ENCODE data around the gene LGR5. TPM values are rescaled to one million over a fixed set of nuclear protein-coding genes. Genes with fewer than 3 reads are reported as not detected.

Gene LGR5
- total and polyA plus RNA-seq, 10 of the 15 experiments (the other 5 are each of a cell fraction or from before 2014, with no cell fraction given): 2.1 TPM; not detected in 9

DNA sequence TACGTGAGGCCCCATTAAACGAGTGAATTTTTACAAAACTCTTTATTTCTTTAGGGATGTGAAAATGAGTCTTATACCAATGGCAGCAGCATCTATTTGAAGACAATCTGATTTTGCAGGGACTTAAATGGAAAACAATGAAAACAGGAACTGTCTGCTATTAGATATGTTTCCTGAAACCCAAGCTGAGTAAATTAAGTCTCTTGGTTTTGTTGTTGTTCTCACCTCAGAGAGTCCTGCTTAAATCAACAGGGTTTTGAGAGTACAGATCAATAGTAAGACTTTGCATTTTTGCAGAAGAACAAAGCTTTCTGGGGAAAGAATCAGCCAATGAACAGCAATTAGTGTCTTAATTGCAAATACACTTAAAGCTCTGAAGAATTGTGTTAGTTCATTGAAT is 39.1 kb upstream of the LGR5 start:
- SMC1A ChIA-PET (ENCODE audit: uncharacterized antibody, unreplicated experiment): interaction anchor here (1.4 kb wide), 1 partner anchor 347 kb away, joined by 4 read pairs; no protein-coding TSS in a partner anchor
- intact Hi-C loops (cut with micrococcal nuclease; ENCODE audit: unreplicated experiment): no loop called here
- H2AFZ ChIP-seq (ENCODE audit: control insufficient read depth, low read depth, low read length): no peak overlapping the region
- H3K9me3 ChIP-seq (replicated peaks; ENCODE audit: control insufficient read depth, insufficient read depth, low read length): no peaks in the 10 kb centered on the region
- H3K27ac ChIP-seq (ENCODE audit: control insufficient read depth, insufficient read depth): no peak overlapping the region
- H3K79me2 ChIP-seq (ENCODE audit: control insufficient read depth, insufficient read depth, low read length): no peaks in the 10 kb centered on the region
- H3K4me3 ChIP-seq: no peak overlapping the region
- H3K9ac ChIP-seq (ENCODE audit: control insufficient read depth, insufficient read depth, low read length): no peak overlapping the region
- in situ Hi-C loops (cut with MboI): no loop called here
- DNase-seq (ENCODE audit: low read depth, low spot score) (no peak), FAIRE-seq (no peak), ATAC-seq (peak; percentile 30; the same call in 1 of the 3 replicates)
- H3K4me2 ChIP-seq (ENCODE audit: control insufficient read depth, insufficient read depth): no peak overlapping the region
- CTCF ChIA-PET: interaction anchor here (1.0 to 2.1 kb wide), 2 partner anchors 8 to 358 kb away, joined by 3 to 13 read pairs; no protein-coding TSS in a partner anchor
- BruUV-seq (replicated peaks): no TSS peak
- TF ChIP-seq SPI1 (IDR thresholded peaks at IDR 0.05; ENCODE audit: borderline replicate concordance, insufficient read depth, low read depth, low read length) (peak; percentile 33; the same call in 1 of the 2 replicates), ZNF207 (IDR thresholded peaks at IDR 0.05; ENCODE audit: borderline replicate concordance) (no peak), FOS (IDR thresholded peaks at IDR 0.05; ENCODE audit: borderline replicate concordance, extremely low read depth, insufficient read length) (no peak)
- no peaks in the 10 kb centered on the region for H3K4me1 ChIP-seq (ENCODE audit: control insufficient read depth, insufficient read depth, low read length)
- no peaks in the 10 kb centered on the region for H4K20me1 ChIP-seq (ENCODE audit: control insufficient read depth, insufficient read depth)
- H3K27me3 ChIP-seq (replicated peaks in 1 of 2; ENCODE audit: control insufficient read depth in 2 of 2, insufficient read depth in 2 of 2, low read length in 1 of 2): no peaks in the 10 kb centered on the region
- RAD21 ChIA-PET (ENCODE audit: unreplicated experiment): interaction anchor here (0.9 kb wide), 1 partner anchor 9 kb away, joined by 3 read pairs; no protein-coding TSS in a partner anchor
- POLR2A ChIA-PET: no interaction called here
- no peaks in the 10 kb centered on the region for H3K36me3 ChIP-seq (ENCODE audit: control insufficient read depth in 2 of 2, insufficient read depth in 2 of 2, low read length in 1 of 2)
- 25% methylated on average over 2 of the region's 2 CpGs for WGBS (ENCODE audit: insufficient coverage, insufficient replicate concordance, low lambda C conversion rate, missing lambda C conversion rate)

DNA sequence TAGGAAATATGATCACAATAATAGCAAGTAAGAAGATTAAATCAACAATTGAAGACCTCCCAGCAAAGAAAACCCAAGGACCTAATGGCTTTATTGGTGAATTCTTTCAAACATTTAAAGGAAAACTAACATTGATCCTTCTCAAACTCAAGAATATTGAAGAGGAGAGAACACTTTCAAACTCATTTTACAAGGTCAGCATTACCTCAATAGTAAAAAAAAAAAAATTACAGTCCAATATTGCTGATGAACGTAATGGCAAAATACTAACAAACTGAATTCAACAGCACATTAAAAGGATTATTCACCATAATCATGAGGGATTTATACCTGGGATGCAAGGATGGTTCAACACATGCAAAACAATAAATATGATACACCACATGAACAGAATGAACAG is 33.7 kb upstream of the LGR5 start:
- Histone ChIP-seq H3K4me3 (no peak overlapping the region), H3K36me3 (ENCODE audit: control insufficient read depth in 2 of 2, insufficient read depth in 2 of 2, low read length in 1 of 2) (no peaks in the 10 kb centered on the region), H2AFZ (ENCODE audit: control insufficient read depth, low read depth, low read length) (no peak overlapping the region), H3K79me2 (ENCODE audit: control insufficient read depth, insufficient read depth, low read length) (no peaks in the 10 kb centered on the region), H4K20me1 (ENCODE audit: control insufficient read depth, insufficient read depth) (no peaks in the 10 kb centered on the region), H3K27ac (ENCODE audit: control insufficient read depth, insufficient read depth) (no peak overlapping the region), H3K9me3 (replicated peaks; ENCODE audit: control insufficient read depth, insufficient read depth, low read length) (no peaks in the 10 kb centered on the region), H3K4me1 (ENCODE audit: control insufficient read depth, insufficient read depth, low read length) (no peaks in the 10 kb centered on the region), H3K4me2 (ENCODE audit: control insufficient read depth, insufficient read depth) (no peak overlapping the region), H3K9ac (ENCODE audit: control insufficient read depth, insufficient read depth, low read length) (no peak overlapping the region), H3K27me3 (replicated peaks in 1 of 2; ENCODE audit: control insufficient read depth in 2 of 2, insufficient read depth in 2 of 2, low read length in 1 of 2) (no peaks in the 10 kb centered on the region)
- DNase-seq (ENCODE audit: low read depth, low spot score): no peak
- no peak for ATAC-seq
- in situ Hi-C loops (cut with MboI): no loop called here
- no TSS peak for BruUV-seq (replicated peaks)
- ChIA-PET CTCF (no interaction called here), POLR2A (no interaction called here), SMC1A (ENCODE audit: uncharacterized antibody, unreplicated experiment) (no interaction called here), RAD21 (ENCODE audit: unreplicated experiment) (no interaction called here)
- no peak for FAIRE-seq
- intact Hi-C loops (cut with micrococcal nuclease; ENCODE audit: unreplicated experiment): no loop called here
- 0% methylated on average over 1 of the region's 1 CpG for WGBS (ENCODE audit: insufficient coverage, insufficient replicate concordance, low lambda C conversion rate, missing lambda C conversion rate)
- TF ChIP-seq EED (IDR thresholded peaks at IDR 0.05; ENCODE audit: low read depth) (no peak), SP1 (IDR thresholded peaks at IDR 0.05; ENCODE audit: low read depth, low read length) (no peak), MYC (IDR thresholded peaks at IDR 0.05; ENCODE audit: insufficient read depth, insufficient read length, insufficient replicate concordance, low read length, severe bottlenecking) (no peak), ZNF24 (IDR thresholded peaks at IDR 0.05) (no peak), JUND (IDR thresholded peaks at IDR 0.05; ENCODE audit: low read depth, low read length) (no peak), SUPT20H (IDR thresholded peaks at IDR 0.05; ENCODE audit: borderline replicate concordance, control insufficient read depth, low read depth, low read length) (no peak), NFXL1 (IDR thresholded peaks at IDR 0.05; ENCODE audit: borderline replicate concordance) (no peak), CBX5 (IDR thresholded peaks at IDR 0.05; ENCODE audit: low read depth) (no peak), NRF1 (conservative IDR thresholded peaks at IDR 0.05; ENCODE audit: low read depth, low read length) (no peak), IKZF2 (IDR thresholded peaks at IDR 0.05) (no peak), TAF1 (IDR thresholded peaks at IDR 0.05; ENCODE audit: borderline replicate concordance, low read depth, low read length) (no peak), NFIC (IDR thresholded peaks at IDR 0.05; ENCODE audit: low read depth, low read length) (no peak), CEBPB (IDR thresholded peaks at IDR 0.05; ENCODE audit: borderline replicate concordance in 1 of 2, low read depth in 2 of 2, low read length in 2 of 2) (no peak)
- TF ChIP-seq, protein P1, sequence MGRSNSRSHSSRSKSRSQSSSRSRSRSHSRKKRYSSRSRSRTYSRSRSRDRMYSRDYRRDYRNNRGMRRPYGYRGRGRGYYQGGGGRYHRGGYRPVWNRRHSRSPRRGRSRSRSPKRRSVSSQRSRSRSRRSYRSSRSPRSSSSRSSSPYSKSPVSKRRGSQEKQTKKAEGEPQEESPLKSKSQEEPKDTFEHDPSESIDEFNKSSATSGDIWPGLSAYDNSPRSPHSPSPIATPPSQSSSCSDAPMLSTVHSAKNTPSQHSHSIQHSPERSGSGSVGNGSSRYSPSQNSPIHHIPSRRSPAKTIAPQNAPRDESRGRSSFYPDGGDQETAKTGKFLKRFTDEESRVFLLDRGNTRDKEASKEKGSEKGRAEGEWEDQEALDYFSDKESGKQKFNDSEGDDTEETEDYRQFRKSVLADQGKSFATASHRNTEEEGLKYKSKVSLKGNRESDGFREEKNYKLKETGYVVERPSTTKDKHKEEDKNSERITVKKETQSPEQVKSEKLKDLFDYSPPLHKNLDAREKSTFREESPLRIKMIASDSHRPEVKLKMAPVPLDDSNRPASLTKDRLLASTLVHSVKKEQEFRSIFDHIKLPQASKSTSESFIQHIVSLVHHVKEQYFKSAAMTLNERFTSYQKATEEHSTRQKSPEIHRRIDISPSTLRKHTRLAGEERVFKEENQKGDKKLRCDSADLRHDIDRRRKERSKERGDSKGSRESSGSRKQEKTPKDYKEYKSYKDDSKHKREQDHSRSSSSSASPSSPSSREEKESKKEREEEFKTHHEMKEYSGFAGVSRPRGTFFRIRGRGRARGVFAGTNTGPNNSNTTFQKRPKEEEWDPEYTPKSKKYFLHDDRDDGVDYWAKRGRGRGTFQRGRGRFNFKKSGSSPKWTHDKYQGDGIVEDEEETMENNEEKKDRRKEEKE (IDR thresholded peaks at IDR 0.05): no peak

All from GM12878 (cell line).